Measurements from ENCODE around the gene ARTN.

ARTN gene

DNA sequence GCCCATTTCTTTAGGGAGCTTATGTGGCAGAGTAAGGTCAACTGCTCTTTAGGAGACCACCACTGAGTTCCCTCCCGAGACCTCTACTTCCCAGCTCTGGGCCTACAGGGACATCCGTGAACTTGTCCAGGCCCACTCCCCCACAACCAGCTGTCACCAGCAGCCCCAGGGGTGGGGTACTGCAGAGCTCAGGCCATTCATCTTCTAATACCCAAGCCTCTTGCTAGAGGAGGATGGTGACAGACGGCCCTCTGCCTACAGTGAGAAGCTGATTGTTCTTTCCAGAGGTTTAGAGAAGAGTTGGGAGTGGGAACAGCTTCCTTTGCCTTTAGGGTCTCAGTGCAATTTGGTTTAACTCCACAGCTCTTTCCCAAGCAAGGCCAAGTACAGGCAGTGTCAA is 33.2 kb upstream of the ARTN start:
- Histone ChIP-seq H3K27me3 (no peaks in the 10 kb centered on the region), H3K9me3 (no peaks in the 10 kb centered on the region), H3K4me1 (no peaks in the 10 kb centered on the region), H3K4me3 (ENCODE audit: low read depth, low read length) (no peak overlapping the region), H3K36me3 (no peaks in the 10 kb centered on the region)
- no peak for DNase-seq
- TF ChIP-seq, protein P1, sequence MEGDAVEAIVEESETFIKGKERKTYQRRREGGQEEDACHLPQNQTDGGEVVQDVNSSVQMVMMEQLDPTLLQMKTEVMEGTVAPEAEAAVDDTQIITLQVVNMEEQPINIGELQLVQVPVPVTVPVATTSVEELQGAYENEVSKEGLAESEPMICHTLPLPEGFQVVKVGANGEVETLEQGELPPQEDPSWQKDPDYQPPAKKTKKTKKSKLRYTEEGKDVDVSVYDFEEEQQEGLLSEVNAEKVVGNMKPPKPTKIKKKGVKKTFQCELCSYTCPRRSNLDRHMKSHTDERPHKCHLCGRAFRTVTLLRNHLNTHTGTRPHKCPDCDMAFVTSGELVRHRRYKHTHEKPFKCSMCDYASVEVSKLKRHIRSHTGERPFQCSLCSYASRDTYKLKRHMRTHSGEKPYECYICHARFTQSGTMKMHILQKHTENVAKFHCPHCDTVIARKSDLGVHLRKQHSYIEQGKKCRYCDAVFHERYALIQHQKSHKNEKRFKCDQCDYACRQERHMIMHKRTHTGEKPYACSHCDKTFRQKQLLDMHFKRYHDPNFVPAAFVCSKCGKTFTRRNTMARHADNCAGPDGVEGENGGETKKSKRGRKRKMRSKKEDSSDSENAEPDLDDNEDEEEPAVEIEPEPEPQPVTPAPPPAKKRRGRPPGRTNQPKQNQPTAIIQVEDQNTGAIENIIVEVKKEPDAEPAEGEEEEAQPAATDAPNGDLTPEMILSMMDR (IDR thresholded peaks at IDR 0.05; ENCODE audit: low read depth, low read length) = no peak

DNA sequence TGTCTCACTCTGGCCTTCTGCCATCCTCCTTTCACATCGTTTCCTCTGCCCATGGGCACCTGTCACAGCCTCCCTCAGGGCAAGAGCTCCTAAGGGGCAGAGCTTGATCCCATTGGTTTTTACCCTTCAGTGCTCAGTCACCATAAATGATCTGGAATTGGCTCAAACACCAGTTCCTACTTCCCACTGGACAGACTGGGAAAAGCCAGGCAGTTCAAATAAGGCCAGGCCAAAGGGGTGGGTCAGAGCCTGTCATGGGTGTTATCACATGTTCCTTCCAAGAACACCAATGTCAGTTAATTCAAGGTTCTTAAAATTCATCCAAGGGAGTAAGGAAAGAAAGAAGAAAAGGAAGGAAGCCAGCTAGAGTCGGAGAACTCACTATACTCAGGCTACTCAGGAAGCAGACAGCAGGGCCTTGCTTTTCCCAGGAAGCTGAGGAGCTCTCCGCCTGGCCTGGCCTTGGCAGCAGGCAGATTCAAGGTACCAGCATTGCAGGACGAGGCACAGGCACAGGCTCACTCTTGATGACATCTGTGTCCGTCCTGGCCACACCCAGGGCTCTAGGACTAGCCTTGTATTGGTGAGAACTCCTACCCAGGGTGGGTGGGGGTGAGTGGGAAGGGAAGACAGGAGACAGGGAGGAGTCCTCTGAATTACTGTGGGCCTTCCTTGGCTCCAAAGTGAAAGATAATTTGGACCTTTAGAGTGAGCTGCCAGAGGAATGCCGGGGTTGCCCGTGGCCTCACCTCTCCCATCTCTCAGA is 32.2 kb upstream of the ARTN start:
- DNase-seq = no peak
- H3K27me3 ChIP-seq = no peaks in the 10 kb centered on the region
- TF ChIP-seq, protein P1 (IDR thresholded peaks at IDR 0.05; ENCODE audit: low read depth, low read length) = no peak
- no peaks in the 10 kb centered on the region for H3K36me3 ChIP-seq
- no peak overlapping the region for H3K4me3 ChIP-seq (ENCODE audit: low read depth, low read length)
- no peaks in the 10 kb centered on the region for H3K9me3 ChIP-seq
- no peaks in the 10 kb centered on the region for H3K4me1 ChIP-seq

DNA sequence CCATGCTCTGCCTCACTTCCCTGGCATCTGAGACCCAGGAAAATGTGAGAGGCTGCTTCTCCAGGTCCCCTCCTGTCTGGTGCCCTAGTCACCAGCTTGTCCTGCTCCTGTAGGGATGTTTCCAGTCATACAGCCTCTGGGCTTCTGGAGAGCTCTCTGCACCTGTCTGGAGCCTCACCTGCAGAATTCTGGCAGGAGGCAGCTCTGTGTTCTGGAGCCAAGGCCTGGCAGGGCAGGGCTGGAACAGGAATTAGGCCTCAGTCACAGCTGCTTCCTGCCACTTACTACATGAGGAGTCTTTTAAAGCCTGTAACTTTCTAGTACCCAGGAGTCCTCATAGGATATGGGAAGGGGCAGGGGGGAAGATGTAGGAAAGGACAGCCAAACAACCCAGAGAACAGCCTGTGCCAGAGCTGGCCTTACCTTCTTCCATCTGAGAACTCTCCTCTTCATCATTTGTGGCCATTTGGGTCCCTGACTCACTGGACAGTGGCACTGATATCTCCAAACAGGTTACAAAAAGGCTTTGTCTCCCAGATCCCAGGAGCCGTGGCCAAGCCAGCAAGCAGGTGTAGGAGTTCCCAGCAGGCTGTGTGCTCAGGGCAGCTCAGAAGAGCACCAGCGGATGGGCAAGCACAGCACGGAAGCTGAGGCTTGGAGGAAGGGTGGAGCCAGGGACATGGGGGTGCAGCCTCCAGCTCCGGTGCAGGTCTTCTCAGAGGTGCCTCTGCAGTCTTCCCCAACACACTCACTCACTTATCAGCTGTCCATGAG is 31.4 kb upstream of the ARTN start:
- H3K9me3 ChIP-seq = no peaks in the 10 kb centered on the region
- H3K4me1 ChIP-seq = no peaks in the 10 kb centered on the region
- H3K36me3 ChIP-seq = no peaks in the 10 kb centered on the region
- no peak for DNase-seq
- H3K4me3 ChIP-seq (ENCODE audit: low read depth, low read length) = no peak overlapping the region
- no peaks in the 10 kb centered on the region for H3K27me3 ChIP-seq
- TF ChIP-seq, protein P1 (IDR thresholded peaks at IDR 0.05; ENCODE audit: low read depth, low read length) = no peak

DNA sequence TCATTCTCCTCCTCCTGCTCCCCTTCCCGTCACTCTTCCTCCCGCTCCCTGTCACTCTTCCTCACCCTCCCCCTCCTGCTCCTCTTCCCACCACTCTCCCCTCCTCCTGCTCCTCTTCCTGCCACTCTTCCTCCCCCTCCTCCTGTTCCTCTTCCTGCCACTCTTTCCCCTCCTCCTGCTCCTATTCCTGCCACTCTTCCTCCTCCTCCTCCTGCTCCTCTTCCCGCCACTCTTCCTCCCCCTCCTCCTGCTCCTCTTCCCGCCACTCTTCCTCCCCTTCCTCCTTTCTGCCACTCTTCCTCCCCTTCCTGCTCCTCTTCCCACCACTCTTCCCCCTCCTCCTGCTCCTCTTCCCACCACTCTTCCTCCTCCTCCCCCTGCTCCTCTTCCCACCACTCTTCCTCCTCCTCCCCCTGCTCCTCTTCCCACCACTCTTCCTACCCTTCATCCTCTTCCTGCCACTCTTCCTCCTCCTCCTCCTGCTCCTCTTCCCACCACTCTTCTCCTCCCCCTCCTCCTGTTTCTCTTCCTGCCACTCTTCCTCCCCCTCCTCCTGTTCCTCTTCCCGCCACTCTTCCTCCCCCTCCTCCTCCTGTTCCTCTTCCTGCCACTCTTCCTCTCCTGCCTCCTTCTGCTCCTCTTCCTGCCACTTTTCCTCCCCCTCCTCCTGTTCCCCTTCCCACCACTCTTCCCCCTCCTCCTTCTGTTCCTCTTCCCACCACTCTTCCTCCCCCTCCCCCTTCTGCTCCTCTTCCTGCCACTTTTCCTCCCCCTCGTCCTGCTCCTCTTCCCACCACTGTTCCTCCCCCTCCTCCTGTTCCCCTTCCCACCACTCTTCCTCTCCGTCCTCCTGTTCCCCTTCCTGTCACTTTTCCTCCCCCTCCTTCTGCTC is 28.7 kb upstream of the ARTN start:
- H3K36me3 ChIP-seq = no peaks in the 10 kb centered on the region
- H3K27me3 ChIP-seq = no peaks in the 10 kb centered on the region
- DNase-seq = no peak
- H3K4me3 ChIP-seq (ENCODE audit: low read depth, low read length) = no peak overlapping the region
- TF ChIP-seq, protein P1 (IDR thresholded peaks at IDR 0.05; ENCODE audit: low read depth, low read length) = no peak
- no peaks in the 10 kb centered on the region for H3K9me3 ChIP-seq
- no peaks in the 10 kb centered on the region for H3K4me1 ChIP-seq

DNA sequence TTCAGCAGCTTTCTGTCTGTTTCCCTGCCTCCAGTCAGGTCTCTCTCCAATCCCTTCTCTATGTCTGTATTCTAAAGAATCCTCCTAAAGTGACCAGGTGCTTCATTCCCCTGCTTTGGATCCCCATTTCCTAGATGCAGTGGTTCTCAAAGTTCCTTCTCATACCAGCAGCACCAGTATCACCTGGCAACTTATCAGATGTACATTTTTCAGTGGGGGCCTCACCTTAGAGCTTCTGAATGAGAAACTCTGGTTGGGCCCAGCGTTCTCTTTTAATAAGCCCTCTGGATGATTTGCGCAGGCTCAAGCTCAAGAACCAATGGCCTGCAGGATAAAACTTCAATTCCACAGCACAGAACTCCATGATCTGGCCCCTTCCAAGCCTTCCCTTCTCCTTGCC is 25.4 kb upstream of the ARTN start:
- Histone ChIP-seq H3K4me1 (no peaks in the 10 kb centered on the region), H3K27me3 (no peaks in the 10 kb centered on the region), H3K9me3 (no peaks in the 10 kb centered on the region), H3K4me3 (ENCODE audit: low read depth, low read length) (no peak overlapping the region), H3K36me3 (no peaks in the 10 kb centered on the region)
- TF ChIP-seq, protein P1 (IDR thresholded peaks at IDR 0.05; ENCODE audit: low read depth, low read length) = no peak
- no peak for DNase-seq

All from BE2C (cell line).